ENCODE measurements around the gene GPR45. TPM values are rescaled to one million over a fixed set of nuclear protein-coding genes. Genes with fewer than 3 reads are reported as not detected.

Gene GPR45
- total RNA-seq, 2 experiments from 2014 or later, result not detected

- no peaks in the 10 kb centered on the region for H3K79me2 ChIP-seq (ENCODE audit: insufficient read depth, low read depth, low read length)
- no peaks in the 10 kb centered on the region for H4K20me1 ChIP-seq (ENCODE audit: insufficient read depth, low read length)
- CTCF ChIA-PET (ENCODE audit: unreplicated experiment), result no interaction called here
- DNase-seq (ENCODE audit: low spot score), result no peak
- no peaks in the 10 kb centered on the region for H3K36me3 ChIP-seq (ENCODE audit: insufficient read depth, low read length)
- intact Hi-C loops (cut with micrococcal nuclease; ENCODE audit: unreplicated experiment), result no loop called here
- no TSS peak for BruUV-seq (replicated peaks)
- POLR2A ChIA-PET, result interaction anchor here (0.6 kb wide), 1 partner anchor 77 kb away, joined by 4 read pairs; no protein-coding TSS in a partner anchor
- no peaks in the 10 kb centered on the region for H3K9me2 ChIP-seq (ENCODE audit: insufficient read depth, low read length)
- no peak overlapping the region for H3K4me3 ChIP-seq (ENCODE audit: low read depth, low read length, poor library complexity, severe bottlenecking)
- H3K4me1 ChIP-seq (ENCODE audit: insufficient read depth, low read length, poor library complexity, severe bottlenecking), result no peaks in the 10 kb centered on the region
- H3K27ac ChIP-seq (ENCODE audit: low read depth, low read length, poor library complexity, severe bottlenecking), result no peak overlapping the region
- H3K9me3 ChIP-seq (ENCODE audit: low read length), result no peaks in the 10 kb centered on the region
- no peak for TF ChIP-seq EZH2phosphoT487 (IDR thresholded peaks at IDR 0.05; ENCODE audit: borderline replicate concordance, low read depth, low read length)
- TF ChIP-seq, protein P1, sequence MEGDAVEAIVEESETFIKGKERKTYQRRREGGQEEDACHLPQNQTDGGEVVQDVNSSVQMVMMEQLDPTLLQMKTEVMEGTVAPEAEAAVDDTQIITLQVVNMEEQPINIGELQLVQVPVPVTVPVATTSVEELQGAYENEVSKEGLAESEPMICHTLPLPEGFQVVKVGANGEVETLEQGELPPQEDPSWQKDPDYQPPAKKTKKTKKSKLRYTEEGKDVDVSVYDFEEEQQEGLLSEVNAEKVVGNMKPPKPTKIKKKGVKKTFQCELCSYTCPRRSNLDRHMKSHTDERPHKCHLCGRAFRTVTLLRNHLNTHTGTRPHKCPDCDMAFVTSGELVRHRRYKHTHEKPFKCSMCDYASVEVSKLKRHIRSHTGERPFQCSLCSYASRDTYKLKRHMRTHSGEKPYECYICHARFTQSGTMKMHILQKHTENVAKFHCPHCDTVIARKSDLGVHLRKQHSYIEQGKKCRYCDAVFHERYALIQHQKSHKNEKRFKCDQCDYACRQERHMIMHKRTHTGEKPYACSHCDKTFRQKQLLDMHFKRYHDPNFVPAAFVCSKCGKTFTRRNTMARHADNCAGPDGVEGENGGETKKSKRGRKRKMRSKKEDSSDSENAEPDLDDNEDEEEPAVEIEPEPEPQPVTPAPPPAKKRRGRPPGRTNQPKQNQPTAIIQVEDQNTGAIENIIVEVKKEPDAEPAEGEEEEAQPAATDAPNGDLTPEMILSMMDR (conservative IDR thresholded peaks at IDR 0.05; ENCODE audit: low read length), result no peak
- no peak overlapping the region for H2AFZ ChIP-seq (ENCODE audit: low read length)
- H3K4me2 ChIP-seq (ENCODE audit: low read length), result no peak overlapping the region
These were observed 1.6 kb upstream of the GPR45 start for GRCh38 chr2:105239924-105240323.

DNA sequence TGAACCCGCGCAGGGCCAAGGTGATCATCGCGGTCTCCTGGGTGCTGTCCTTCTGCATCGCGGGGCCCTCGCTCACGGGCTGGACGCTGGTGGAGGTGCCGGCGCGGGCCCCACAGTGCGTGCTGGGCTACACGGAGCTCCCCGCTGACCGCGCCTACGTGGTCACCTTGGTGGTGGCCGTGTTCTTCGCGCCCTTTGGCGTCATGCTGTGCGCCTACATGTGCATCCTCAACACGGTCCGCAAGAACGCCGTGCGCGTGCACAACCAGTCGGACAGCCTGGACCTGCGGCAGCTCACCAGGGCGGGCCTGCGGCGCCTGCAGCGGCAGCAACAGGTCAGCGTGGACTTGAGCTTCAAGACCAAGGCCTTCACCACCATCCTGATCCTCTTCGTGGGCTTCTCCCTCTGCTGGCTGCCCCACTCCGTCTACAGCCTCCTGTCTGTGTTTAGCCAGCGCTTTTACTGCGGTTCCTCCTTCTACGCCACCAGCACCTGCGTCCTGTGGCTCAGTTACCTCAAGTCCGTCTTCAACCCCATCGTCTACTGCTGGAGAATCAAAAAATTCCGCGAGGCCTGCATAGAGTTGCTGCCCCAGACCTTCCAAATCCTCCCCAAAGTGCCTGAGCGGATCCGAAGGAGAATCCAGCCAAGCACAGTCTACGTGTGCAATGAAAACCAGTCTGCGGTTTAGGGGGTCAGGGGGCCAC, 897 bp downstream of the GPR45 start:
- no peaks in the 10 kb centered on the region for H4K20me1 ChIP-seq (ENCODE audit: insufficient read depth, low read length)
- H3K36me3 ChIP-seq (ENCODE audit: insufficient read depth, low read length), result no peaks in the 10 kb centered on the region
- H3K4me1 ChIP-seq (ENCODE audit: insufficient read depth, low read length, poor library complexity, severe bottlenecking), result no peaks in the 10 kb centered on the region
- H3K9me2 ChIP-seq (ENCODE audit: insufficient read depth, low read length), result no peaks in the 10 kb centered on the region
- no peaks in the 10 kb centered on the region for H3K9me3 ChIP-seq (ENCODE audit: low read length)
- no TSS peak for BruUV-seq (replicated peaks)
- no peak overlapping the region for H3K4me3 ChIP-seq (ENCODE audit: low read depth, low read length, poor library complexity, severe bottlenecking)
- no peak overlapping the region for H3K27ac ChIP-seq (ENCODE audit: low read depth, low read length, poor library complexity, severe bottlenecking)
- intact Hi-C loops (cut with micrococcal nuclease; ENCODE audit: unreplicated experiment), result no loop called here
- CTCF ChIA-PET (ENCODE audit: unreplicated experiment), result no interaction called here
- no peak for TF ChIP-seq EZH2phosphoT487 (IDR thresholded peaks at IDR 0.05; ENCODE audit: borderline replicate concordance, low read depth, low read length)
- TF ChIP-seq, protein P1 (conservative IDR thresholded peaks at IDR 0.05; ENCODE audit: low read length), result no peak
- H3K79me2 ChIP-seq (ENCODE audit: insufficient read depth, low read depth, low read length), result no peaks in the 10 kb centered on the region
- H2AFZ ChIP-seq (ENCODE audit: low read length), result no peak overlapping the region
- POLR2A ChIA-PET, result interaction anchor here (0.6 kb wide), 1 partner anchor 126 kb away, joined by 3 read pairs; no protein-coding TSS in a partner anchor
- DNase-seq (ENCODE audit: low spot score), result no peak
- H3K4me2 ChIP-seq (ENCODE audit: low read length), result no peak overlapping the region

GRCh38 chr2:105243961-105244360, 2.4 kb downstream of the GPR45 start:
- H4K20me1 ChIP-seq (ENCODE audit: insufficient read depth, low read length), result no peaks in the 10 kb centered on the region
- intact Hi-C loops (cut with micrococcal nuclease; ENCODE audit: unreplicated experiment), result no loop called here
- H3K4me1 ChIP-seq (ENCODE audit: insufficient read depth, low read length, poor library complexity, severe bottlenecking), result no peaks in the 10 kb centered on the region
- H3K27ac ChIP-seq (ENCODE audit: low read depth, low read length, poor library complexity, severe bottlenecking), result no peak overlapping the region
- H3K79me2 ChIP-seq (ENCODE audit: insufficient read depth, low read depth, low read length), result no peaks in the 10 kb centered on the region
- no peaks in the 10 kb centered on the region for H3K9me3 ChIP-seq (ENCODE audit: low read length)
- CTCF ChIA-PET (ENCODE audit: unreplicated experiment), result interaction anchor here (0.6 kb wide), 1 partner anchor 206 kb away, joined by 3 read pairs; the partner anchor contains the start of gene MRPS9
- DNase-seq (ENCODE audit: low spot score), result peak; percentile 8
- POLR2A ChIA-PET, result interaction anchor here (0.7 kb wide), 1 partner anchor 656 kb away, joined by 3 read pairs; no protein-coding TSS in a partner anchor
- H3K4me2 ChIP-seq (ENCODE audit: low read length), result no peak overlapping the region
- no TSS peak for BruUV-seq (replicated peaks)
- no peak overlapping the region for H2AFZ ChIP-seq (ENCODE audit: low read length)
- H3K9me2 ChIP-seq (ENCODE audit: insufficient read depth, low read length), result no peaks in the 10 kb centered on the region
- TF ChIP-seq, protein P1 (conservative IDR thresholded peaks at IDR 0.05; ENCODE audit: low read length), result peak; percentile 68
- no peak for TF ChIP-seq EZH2phosphoT487 (IDR thresholded peaks at IDR 0.05; ENCODE audit: borderline replicate concordance, low read depth, low read length)
- H3K4me3 ChIP-seq (ENCODE audit: low read depth, low read length, poor library complexity, severe bottlenecking), result no peak overlapping the region
- H3K36me3 ChIP-seq (ENCODE audit: insufficient read depth, low read length), result no peaks in the 10 kb centered on the region
